IMR-90 (cell line): Measurements from ENCODE around the gene TARDBP. TPM values are rescaled to one million over a fixed set of nuclear protein-coding genes. Genes with fewer than 3 reads are reported as not detected.

Experiments used
- polyA plus RNA-seq, 3 experiments: library from polyadenylated mRNA; depleted of rRNA; stranded (reverse); fragments of >200 nt; gene quantifications; 2 replicates each; pipeline ENCODE4 v1.2.3, GENCODE V29; 2012; ENCODE audit warnings: low replicate concordance in 1 of 3
- total RNA-seq: library from RNA; depleted of rRNA; stranded (reverse); fragments of >200 nt; gene quantifications from 2 replicates; pipeline ENCODE4 v1.2.3, GENCODE V29; 2012; rRNA removed

Gene TARDBP
- total and polyA plus RNA-seq, 2 of the 4 experiments (the other 2 are of a cell fraction), result 36.7 to 161 TPM

Other genes starting within 250 kb of the TARDBP start
- under 0.01 and 0.18 TPM in 2 replicates for gene CASZ1, start 216.0 kb upstream of the TARDBP start, total RNA-seq
- 0.23 and 0.24 TPM in 2 replicates for gene CASZ1, start 216.0 kb upstream of the TARDBP start, polyA plus RNA-seq (2012; rRNA removed)
- not detected in 2 replicates for gene MASP2, start 34.6 kb downstream of the TARDBP start, total RNA-seq
- gene MASP2, start 34.6 kb downstream of the TARDBP start, polyA plus RNA-seq (2012; rRNA removed), result 0.03 and 0.04 TPM in 2 replicates
- gene SRM, start 47.4 kb downstream of the TARDBP start, total RNA-seq, result 23.1 and 25.6 TPM in 2 replicates
- gene SRM, start 47.4 kb downstream of the TARDBP start, polyA plus RNA-seq (2012; rRNA removed), result 160 and 203 TPM in 2 replicates
- gene EXOSC10, start 87.2 kb downstream of the TARDBP start, total RNA-seq, result 56.4 and 64.5 TPM in 2 replicates
- 63.5 and 66.0 TPM in 2 replicates for gene EXOSC10, start 87.2 kb downstream of the TARDBP start, polyA plus RNA-seq (2012; rRNA removed)
- under 0.01 TPM in 1 of 2 replicates, not detected in the other for gene ANGPTL7, start 176.7 kb downstream of the TARDBP start, total RNA-seq
- not detected in 2 replicates for gene ANGPTL7, start 176.7 kb downstream of the TARDBP start, polyA plus RNA-seq (2012; rRNA removed)
- gene MTOR, start 249.9 kb downstream of the TARDBP start, total RNA-seq, result 33.6 and 36.7 TPM in 2 replicates
- gene MTOR, start 249.9 kb downstream of the TARDBP start, polyA plus RNA-seq (2012; rRNA removed), result 19.2 and 19.5 TPM in 2 replicates